Stimulated activated memory B cell treated with anti-CD40 and anti-IgM and Interleukin-4, amounts not matched to agents 10 μg/mL and 1 μg/mL and 100 μg/mL, for 72 hours (primary cell): ENCODE results near the gene SGMS1.
"Not testable (repeated sequence)": the region's sequence is repeated elsewhere in the genome, so short reads cannot be mapped to it uniquely, and the experiment has no call there.

ENCODE experiments used
- ATAC-seq: fragments of 150-1000 bp; cut with Tn5 transposase; 2 replicates; pipeline ENCODE4 v1.10.0; 2021
- H3K27ac Mint-ChIP-seq: one replicate; pipeline ENCODE4 v1.8.0; 2022; ENCODE audit warnings: mild to moderate bottlenecking, mixed read lengths
- H3K27me3 Mint-ChIP-seq: one replicate; pipeline ENCODE4 v1.8.0; 2022; ENCODE audit warnings: mixed read lengths
- H3K36me3 Mint-ChIP-seq: one replicate; pipeline ENCODE4 v1.8.0; 2022; ENCODE audit warnings: mixed read lengths
- H3K4me1 Mint-ChIP-seq: one replicate; pipeline ENCODE4 v1.8.0; 2022; ENCODE audit warnings: mixed read lengths
- H3K4me3 Mint-ChIP-seq: one replicate; pipeline ENCODE4 v1.8.0; 2022; ENCODE audit warnings: mild to moderate bottlenecking, moderate library complexity, mixed read lengths
- H3K9me3 Mint-ChIP-seq: one replicate; pipeline ENCODE4 v1.8.0; 2022; ENCODE audit warnings: mixed read lengths

Gene SGMS1

DNA sequence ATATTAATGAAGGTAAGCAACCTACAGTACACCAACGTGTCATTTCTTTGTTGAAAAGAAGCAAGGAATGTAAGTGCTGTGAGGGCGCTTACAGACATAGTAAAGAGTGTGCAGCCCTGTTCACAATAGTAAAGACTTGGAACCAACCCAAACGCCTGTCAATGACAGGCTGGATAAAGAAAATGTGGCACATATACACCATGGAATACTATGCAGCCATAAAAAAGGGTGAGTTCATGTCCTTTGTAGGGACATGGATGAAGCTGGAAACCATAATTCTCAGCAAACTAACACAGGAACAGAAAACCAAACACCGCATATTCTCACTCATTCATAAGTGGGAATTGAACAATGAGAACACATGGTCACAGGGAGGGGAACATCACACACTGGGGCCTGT, 55.0 kb downstream of the SGMS1 start:
- H3K36me3 Mint-ChIP-seq, H3K4me3 Mint-ChIP-seq, H3K27me3 Mint-ChIP-seq, H3K9me3 Mint-ChIP-seq, H3K27ac Mint-ChIP-seq, ATAC-seq: not testable (repeated sequence)
- H3K4me1 Mint-ChIP-seq: peaks cover 11% of the 10 kb centered on the region

DNA sequence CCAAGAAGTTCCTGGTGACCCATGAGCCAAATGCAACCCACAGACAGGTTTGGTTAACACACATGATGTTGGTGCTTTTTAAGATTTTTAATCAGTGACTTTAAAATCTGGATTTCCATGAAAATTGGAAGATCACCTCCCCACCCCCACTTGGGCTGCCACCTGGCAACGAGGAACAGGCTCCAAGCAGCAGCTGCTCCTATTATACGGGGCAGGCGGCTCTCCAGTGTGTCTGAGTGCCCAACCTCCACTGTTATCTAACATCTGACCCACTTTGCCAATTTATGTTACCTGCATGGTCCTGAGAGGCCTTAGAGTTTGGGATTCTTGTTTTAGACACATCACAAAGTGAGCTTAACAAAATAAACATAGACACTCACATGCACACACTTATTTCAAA, 56.4 kb downstream of the SGMS1 start:
- Mint-ChIP-seq H3K4me1 (peaks cover 7% of the 10 kb centered on the region), H3K9me3 (no peaks in the 10 kb centered on the region), H3K27me3 (no peaks in the 10 kb centered on the region), H3K27ac (no peak overlapping the region), H3K4me3 (no peak overlapping the region), H3K36me3 (peaks cover 5% of the 10 kb centered on the region)
- ATAC-seq: no peak

DNA sequence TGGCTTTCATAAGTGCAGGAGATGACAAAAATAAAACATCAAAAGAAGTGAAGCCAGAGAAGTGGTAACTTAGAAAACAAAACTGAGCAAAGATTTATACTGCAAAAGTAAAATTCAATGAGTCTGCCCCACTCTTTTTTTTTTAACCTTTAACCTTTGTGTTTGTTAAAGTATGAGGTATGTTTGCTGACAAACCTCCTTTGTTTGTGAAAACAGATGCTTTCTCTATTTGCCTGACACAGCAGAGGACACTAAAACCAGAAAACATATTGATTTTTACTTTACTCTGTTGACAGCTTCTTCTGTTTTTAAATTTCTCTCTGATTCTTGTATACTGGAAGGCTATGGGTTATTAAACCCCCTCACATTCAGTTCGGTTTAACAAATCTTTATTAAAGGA, 57.6 kb downstream of the SGMS1 start:
- peaks cover 15% of the 10 kb centered on the region for H3K4me1 Mint-ChIP-seq
- no peaks in the 10 kb centered on the region for H3K9me3 Mint-ChIP-seq
- no peak for ATAC-seq
- no peaks in the 10 kb centered on the region for H3K27me3 Mint-ChIP-seq
- peaks cover 5% of the 10 kb centered on the region for H3K36me3 Mint-ChIP-seq
- no peak overlapping the region for H3K27ac Mint-ChIP-seq
- H3K4me3 Mint-ChIP-seq: no peak overlapping the region

DNA sequence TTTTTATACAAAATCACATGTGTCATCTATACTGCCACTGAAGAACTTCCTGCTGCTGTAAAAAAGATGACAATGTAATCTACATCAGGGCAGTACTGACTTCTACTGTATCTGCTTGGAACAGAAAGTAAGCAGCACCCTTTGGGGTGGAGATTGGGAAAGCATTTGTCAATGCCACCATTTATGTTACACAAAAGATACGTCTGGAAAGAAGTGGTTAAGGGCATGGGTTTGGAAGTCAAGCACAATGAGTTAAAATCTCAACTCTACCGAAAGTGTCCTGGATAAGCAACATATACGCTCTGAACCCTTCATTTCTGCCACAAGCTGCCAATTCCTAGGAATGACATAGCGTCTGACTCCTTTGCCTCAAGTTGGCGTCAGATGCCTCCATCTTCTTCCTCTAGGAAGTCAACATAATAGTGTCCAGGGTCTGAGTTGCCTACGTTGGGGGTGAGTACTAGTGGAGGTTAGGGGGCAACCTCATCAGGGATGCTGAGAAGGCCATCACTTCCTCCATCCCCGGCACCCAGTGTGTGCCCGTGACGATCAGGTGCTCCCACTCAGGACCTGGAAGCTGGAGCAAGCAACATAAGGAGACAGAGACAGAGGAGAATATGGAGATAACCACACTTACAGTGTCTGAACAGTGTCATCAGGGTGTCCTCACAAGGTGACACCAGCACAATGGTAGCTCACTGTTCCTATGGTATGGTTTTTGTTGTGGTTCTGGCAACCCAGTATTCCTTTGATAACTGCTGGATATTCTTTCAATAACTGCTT, 58.3 kb downstream of the SGMS1 start:
- Mint-ChIP-seq H3K4me1 (peaks cover 15% of the 10 kb centered on the region), H3K9me3 (no peaks in the 10 kb centered on the region), H3K4me3 (no peak overlapping the region), H3K27ac (no peak overlapping the region), H3K36me3 (peaks cover 5% of the 10 kb centered on the region), H3K27me3 (no peaks in the 10 kb centered on the region)
- no peak for ATAC-seq

DNA sequence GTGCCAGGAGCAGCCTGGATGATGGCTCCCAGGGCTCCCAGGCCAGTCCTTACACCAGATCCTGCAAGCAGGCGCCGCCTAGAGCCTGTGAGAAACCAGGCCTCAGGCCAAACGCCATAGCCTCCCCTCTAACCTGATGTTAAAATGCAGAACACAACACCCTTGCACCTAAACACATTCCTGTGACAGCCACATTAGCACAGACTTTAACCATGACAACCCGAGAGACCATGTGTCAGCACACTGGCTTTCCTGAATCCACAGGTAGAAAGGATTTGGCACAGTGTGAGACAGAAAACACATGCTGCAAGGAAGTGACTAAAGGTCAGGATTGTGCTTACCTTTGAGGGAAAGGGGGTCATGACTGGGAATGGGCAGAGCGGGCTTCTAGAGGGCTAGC, 59.9 kb downstream of the SGMS1 start:
- Mint-ChIP-seq H3K4me1 (peaks cover 15% of the 10 kb centered on the region), H3K9me3 (no peaks in the 10 kb centered on the region), H3K4me3 (no peak overlapping the region), H3K27me3 (no peaks in the 10 kb centered on the region), H3K36me3 (peaks cover 5% of the 10 kb centered on the region), H3K27ac (no peak overlapping the region)
- no peak for ATAC-seq

DNA sequence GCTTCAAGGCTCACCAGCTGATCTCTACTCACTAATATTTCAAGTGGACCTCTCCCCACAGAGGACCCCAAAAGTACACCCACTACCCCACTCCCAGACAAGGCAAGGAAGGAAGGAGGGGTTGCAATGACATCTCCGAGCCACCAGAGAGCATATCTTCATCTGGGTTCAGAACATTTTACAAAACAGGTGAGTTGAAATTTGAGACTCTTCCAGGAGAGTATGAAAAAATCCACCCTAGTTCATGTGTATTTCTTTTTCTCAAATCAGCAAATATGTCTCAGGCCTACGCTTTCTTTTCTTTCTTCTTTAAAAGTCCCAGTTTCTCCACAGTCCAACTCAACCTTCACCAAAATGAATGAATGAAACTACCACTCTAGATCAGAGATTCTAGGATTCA, 61.9 kb downstream of the SGMS1 start:
- peaks cover 21% of the 10 kb centered on the region for H3K4me1 Mint-ChIP-seq
- H3K36me3 Mint-ChIP-seq: peaks cover 5% of the 10 kb centered on the region
- H3K4me3 Mint-ChIP-seq: no peak overlapping the region
- no peak for ATAC-seq
- no peaks in the 10 kb centered on the region for H3K27me3 Mint-ChIP-seq
- H3K27ac Mint-ChIP-seq: peak overlapping the region; percentile 40
- H3K9me3 Mint-ChIP-seq: no peaks in the 10 kb centered on the region

DNA sequence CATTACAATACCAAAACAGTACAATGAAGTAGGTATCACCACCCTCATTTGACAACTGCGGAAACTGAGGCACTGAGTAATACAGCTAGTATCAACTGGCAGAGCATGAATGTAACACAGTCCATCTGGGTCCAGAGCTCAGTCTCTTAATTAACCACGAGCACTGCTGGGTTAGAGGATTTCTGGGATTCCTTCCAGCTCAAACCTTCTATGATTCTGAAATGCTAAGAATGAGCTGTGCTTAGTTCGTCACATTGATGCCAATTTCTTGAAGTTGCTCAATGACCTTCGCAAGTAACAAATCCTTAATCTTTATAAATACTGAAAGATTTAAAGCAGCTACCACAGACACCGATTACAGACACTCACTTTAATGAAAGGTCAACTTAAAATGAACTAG, 62.5 kb downstream of the SGMS1 start:
- H3K27ac Mint-ChIP-seq: no peak overlapping the region
- H3K4me3 Mint-ChIP-seq: no peak overlapping the region
- no peaks in the 10 kb centered on the region for H3K9me3 Mint-ChIP-seq
- H3K36me3 Mint-ChIP-seq: peaks cover 8% of the 10 kb centered on the region
- no peaks in the 10 kb centered on the region for H3K27me3 Mint-ChIP-seq
- no peak for ATAC-seq
- peaks cover 25% of the 10 kb centered on the region for H3K4me1 Mint-ChIP-seq

DNA sequence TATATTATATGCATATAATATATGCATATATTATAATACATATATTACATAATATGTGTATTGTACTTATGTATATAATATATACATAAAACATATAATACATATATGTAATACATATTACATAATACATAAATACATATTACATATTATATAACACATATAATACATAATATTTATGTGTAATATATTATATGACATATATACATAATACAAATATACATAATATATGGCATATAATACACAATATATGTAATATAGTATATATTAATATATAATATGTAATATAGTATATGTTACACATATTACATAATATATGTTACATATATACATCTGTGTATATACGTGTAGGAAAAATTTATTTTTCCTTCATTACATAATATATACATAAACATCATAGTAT, 63.4 kb downstream of the SGMS1 start:
- no peak overlapping the region for H3K4me3 Mint-ChIP-seq
- no peak for ATAC-seq
- no peak overlapping the region for H3K27ac Mint-ChIP-seq
- peaks cover 32% of the 10 kb centered on the region for H3K4me1 Mint-ChIP-seq
- H3K27me3 Mint-ChIP-seq: no peaks in the 10 kb centered on the region
- peaks cover 13% of the 10 kb centered on the region for H3K36me3 Mint-ChIP-seq
- H3K9me3 Mint-ChIP-seq: no peaks in the 10 kb centered on the region

DNA sequence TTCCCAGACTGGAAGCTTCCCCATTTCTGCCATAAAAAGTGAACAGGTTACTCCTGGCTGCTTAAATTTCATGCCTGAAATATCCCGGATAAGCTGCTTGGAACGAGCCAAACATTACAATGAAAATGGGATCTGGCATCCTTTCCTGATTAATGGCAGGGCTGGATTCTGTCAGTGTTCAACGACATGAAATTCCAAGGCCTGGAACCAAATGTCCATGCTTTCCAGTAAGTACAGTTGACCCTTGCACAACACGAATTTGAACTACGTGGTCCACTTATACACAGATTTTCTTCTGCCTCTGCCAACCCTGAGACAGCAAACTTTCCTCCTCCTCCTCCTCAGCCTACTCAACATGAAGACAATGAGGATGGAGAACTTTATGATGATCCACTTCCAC, 65.4 kb downstream of the SGMS1 start:
- H3K36me3 Mint-ChIP-seq: peaks cover 13% of the 10 kb centered on the region
- H3K9me3 Mint-ChIP-seq: no peaks in the 10 kb centered on the region
- no peak for ATAC-seq
- peaks cover 39% of the 10 kb centered on the region for H3K4me1 Mint-ChIP-seq
- H3K4me3 Mint-ChIP-seq: no peak overlapping the region
- no peaks in the 10 kb centered on the region for H3K27me3 Mint-ChIP-seq
- no peak overlapping the region for H3K27ac Mint-ChIP-seq

DNA sequence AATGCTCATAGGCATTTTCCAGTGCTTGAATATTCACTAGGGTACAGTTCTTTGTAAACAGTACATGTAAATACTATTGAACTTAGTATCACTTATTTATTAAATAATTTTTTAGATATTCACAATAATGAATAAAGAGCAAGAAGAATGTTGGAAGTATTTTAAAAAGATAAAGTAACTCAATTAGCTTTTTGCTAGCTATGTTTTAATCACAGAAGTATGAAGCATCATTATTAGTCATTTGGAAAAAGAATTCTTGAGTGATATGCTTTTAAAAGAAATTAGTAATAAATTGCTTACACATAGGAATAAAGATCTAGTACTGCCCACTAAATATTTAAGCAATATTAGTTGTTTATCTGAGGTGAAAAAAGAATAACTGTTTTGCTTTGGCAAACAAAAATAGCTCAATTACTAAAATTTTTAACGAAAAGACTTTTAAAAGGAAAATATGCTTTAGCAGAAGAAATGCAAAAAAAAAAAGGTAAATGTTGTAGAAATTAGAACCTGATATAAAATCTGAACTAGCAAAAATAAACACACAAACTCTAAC, 66.5 kb downstream of the SGMS1 start:
- Mint-ChIP-seq H3K9me3 (no peaks in the 10 kb centered on the region), H3K4me3 (no peak overlapping the region), H3K27ac (no peak overlapping the region), H3K4me1 (peaks cover 30% of the 10 kb centered on the region), H3K36me3 (peaks cover 8% of the 10 kb centered on the region), H3K27me3 (no peaks in the 10 kb centered on the region)
- ATAC-seq: no peak

DNA sequence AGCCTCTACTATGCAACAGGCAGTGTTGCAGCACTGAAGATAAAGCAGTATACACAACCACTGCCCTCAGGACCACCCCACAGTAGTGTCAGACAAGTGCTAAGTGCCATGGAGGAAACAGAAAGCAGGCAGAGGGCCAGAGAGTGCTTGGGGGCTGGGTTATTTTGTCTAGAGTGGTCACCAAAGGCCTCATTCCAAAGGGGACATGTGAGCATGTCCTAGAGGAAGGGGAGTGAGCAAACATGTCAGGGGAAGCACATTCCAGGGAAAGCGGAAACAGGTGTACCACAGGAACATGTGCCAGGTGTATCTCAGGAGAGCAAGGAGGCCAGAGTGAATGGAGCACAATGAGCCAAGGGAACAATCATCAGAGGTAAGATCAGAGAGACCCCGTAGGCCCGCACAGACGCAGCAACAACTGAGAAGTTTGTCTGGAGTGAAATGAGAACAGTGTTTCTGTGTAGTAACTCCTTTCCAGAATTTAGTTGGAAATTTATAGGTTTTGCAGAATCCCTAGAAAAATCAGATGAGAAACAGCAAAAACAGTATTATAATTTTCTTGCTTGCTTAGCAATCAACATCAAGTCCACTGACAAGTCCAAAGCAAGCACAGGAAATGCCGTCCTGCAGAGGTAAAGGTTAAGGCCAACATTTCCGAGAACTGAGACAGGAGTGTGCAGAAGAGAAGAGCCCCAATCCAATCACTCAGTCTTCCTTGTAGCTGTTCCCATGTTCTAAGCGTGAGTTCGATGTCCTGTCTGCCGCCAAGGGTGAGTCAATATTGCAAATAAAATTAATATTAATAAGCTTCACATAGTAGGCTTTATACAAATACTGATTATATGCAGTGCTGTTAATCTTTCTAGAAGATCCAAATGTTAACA, 67.3 kb downstream of the SGMS1 start:
- Mint-ChIP-seq H3K27me3 (no peaks in the 10 kb centered on the region), H3K4me1 (peaks cover 24% of the 10 kb centered on the region), H3K27ac (no peak overlapping the region), H3K9me3 (no peaks in the 10 kb centered on the region), H3K36me3 (peaks cover 8% of the 10 kb centered on the region), H3K4me3 (no peak overlapping the region)
- ATAC-seq: no peak

DNA sequence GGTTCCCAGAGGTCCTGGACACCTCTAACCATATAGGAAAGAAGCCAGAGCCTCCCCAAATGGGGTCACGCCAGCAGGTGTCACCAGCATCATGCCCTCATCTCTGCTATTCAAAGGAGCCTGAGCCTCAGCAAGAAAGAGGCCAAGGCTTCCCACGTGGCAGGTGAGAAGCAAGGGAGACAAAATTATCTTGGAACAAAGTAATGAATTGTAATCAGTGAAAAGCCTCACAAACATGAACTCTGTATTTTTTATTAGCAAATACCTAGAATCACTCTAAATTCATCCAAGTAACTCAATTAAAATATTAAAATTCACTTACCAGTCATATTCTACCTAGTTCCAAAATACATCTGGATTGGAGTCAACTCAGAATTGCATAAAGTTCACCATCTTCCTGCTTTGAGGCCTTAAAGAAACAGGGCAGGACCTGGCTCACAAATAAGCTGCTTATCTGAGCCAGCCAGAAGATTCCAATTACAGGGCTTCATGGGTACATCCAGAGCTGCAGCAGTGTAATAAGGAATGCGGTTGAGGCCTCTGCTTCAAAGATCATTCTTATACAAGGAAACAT, 68.7 kb downstream of the SGMS1 start:
- no peaks in the 10 kb centered on the region for H3K27me3 Mint-ChIP-seq
- H3K4me1 Mint-ChIP-seq: peaks cover 31% of the 10 kb centered on the region
- peaks cover 13% of the 10 kb centered on the region for H3K36me3 Mint-ChIP-seq
- ATAC-seq: no peak
- H3K27ac Mint-ChIP-seq: no peak overlapping the region
- no peaks in the 10 kb centered on the region for H3K9me3 Mint-ChIP-seq
- H3K4me3 Mint-ChIP-seq: no peak overlapping the region

DNA sequence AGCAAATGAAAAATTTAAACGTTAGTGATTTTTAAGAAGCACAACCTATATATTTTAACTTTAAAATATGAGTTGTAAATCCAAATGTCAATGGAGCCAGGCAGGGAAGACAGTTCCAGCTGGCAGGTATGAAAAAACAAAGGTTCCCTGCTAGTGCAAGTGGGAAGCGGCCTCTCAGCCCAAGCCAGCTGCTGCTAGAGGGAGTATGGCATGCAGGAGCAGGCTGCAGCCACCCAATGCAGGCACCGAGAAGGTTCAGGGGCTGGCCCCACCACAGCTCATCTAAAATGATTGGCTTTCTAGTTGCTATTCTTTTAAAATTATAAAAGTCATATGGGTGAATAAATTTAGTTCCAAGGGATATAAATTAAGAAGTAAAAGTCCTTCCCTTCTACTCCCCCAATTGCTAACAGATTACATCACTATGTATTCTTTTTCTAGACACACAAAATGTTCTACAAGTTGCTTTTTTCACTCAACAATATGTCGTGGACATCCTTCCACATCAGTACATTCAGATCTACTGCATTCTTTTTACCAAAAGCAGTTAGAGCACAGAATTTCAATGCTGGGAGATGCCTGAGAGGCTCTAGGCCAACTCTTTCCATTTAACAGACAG, 69.3 kb downstream of the SGMS1 start:
- Mint-ChIP-seq H3K27me3 (no peaks in the 10 kb centered on the region), H3K4me3 (no peak overlapping the region)
- no peak for ATAC-seq

DNA sequence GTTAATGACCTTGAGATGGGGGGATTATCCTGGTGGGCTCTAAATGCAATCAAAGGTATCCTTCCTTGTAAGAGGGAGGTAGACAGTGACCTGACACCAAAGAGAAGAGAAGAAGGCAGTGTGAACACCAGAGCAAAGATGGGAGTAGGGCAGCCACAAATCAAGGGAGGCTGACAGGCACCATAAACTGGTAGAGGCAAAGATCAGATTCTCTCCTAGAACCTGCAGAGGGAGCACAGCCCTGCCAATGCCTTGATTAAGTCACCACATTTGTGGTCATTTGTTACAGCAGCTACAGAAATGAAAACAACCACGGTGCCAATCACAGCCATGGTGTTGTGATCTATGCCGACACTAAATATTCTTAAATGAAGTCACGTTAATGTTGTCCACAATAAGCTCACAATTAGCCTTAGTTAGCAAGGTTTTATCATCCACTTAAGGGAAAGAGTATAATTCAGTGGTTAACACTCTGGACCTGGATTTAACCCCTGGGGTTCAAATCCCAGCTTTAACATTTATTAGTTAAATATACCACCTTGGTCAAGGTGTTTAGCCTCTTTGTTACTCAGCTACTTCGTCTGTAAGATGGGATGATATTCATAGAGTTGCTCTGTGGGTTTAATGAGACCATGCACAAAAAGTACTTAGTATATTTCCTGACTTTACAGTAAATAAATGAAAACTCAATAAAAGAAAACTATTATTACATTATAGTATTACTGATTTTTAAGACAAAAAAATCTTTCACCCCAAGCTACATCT, 70.8 kb downstream of the SGMS1 start:
- no peak overlapping the region for H3K4me3 Mint-ChIP-seq
- peaks cover 24% of the 10 kb centered on the region for H3K36me3 Mint-ChIP-seq
- no peak for ATAC-seq
- peaks cover 3% of the 10 kb centered on the region for H3K9me3 Mint-ChIP-seq
- peaks cover 46% of the 10 kb centered on the region for H3K4me1 Mint-ChIP-seq
- no peaks in the 10 kb centered on the region for H3K27me3 Mint-ChIP-seq
- no peak overlapping the region for H3K27ac Mint-ChIP-seq

More for the DNA sequence above, 69.3 kb downstream of the SGMS1 start:
- Mint-ChIP-seq H3K4me1 (peaks cover 32% of the 10 kb centered on the region), H3K36me3 (peaks cover 13% of the 10 kb centered on the region), H3K27ac (no peak overlapping the region), H3K9me3 (no peaks in the 10 kb centered on the region)
